Esophagus squamous epithelium (tissue), 5 donors: ENCODE data around the gene SELENOP. TPM values are rescaled to one million over a fixed set of nuclear protein-coding genes. Genes with fewer than 3 reads are reported as not detected.

Source experiments
- DNase-seq: peaks from one replicate; lab custom pipeline; 2025; lab: John Stamatoyannopoulos, UW
- H3K27ac ChIP-seq, 4 donors: fragments of 200-600 bp; sonication (generic); one replicate each; pipeline ENCODE4 v1.5.1; 2016 to 2019; ENCODE audit warnings: mild to moderate bottlenecking in 1 of 4
- H3K27me3 ChIP-seq, 4 donors: fragments of 200-600 bp; sonication (generic); 1 replicate in 3 of 4; 2 replicates in 1 of 4; pipeline versions ENCODE4 v1.5.1 to v1.6.0; 2017 to 2021; ENCODE audit warnings: antibody characterized with exemption in 1 of 4
- H3K36me3 ChIP-seq, 3 donors: fragments of 200-600 bp; sonication (generic); one replicate each; pipeline ENCODE4 v1.5.1; 2016 to 2019
- H3K4me1 ChIP-seq, 3 donors: fragments of 200-600 bp; sonication (generic); one replicate each; pipeline ENCODE4 v1.5.1; 2017 to 2019
- H3K4me3 ChIP-seq, 4 donors: fragments of 200-600 bp; sonication (generic); 1 replicate in 3 of 4; 2 replicates in 1 of 4; pipeline ENCODE4 v1.5.1; 2016 to 2019; ENCODE audit warnings: mild to moderate bottlenecking in 2 of 4, moderate library complexity in 1 of 4
- H3K9me3 ChIP-seq, 3 donors: fragments of 200-600 bp; sonication (generic); one replicate each; pipeline ENCODE4 v1.5.1; 2016 to 2019
- CTCF ChIP-seq, 6 experiments: fragments of 450-650 bp in 4 of 6; fragments of 200-600 bp in 2 of 6; sonication (generic) in 2 of 6; IDR thresholded peaks; one replicate each; pipeline ENCODE4 v1.5.1; 2016 to 2019; ENCODE audit warnings: antibody characterized with exemption in 6 of 6, mild to moderate bottlenecking in 4 of 6, moderate library complexity in 4 of 6
- POLR2A ChIP-seq, 4 donors: fragments of 450-650 bp; IDR thresholded peaks; one replicate each; pipeline ENCODE4 v1.6.1; 2017; ENCODE audit warnings: antibody characterized with exemption in 4 of 4, mild to moderate bottlenecking in 4 of 4, moderate library complexity in 3 of 4
- WGBS, 2 donors: methylation state at CpG; one replicate each; pipeline ENCODE4 v1.1.5; 2018; 5-methylcytosine and 5-hydroxymethylcytosine counted together
- intact Hi-C: fragments of 100-400 bp; cut with DNase I; formaldehyde crosslinking; loops from one replicate; pipeline ENCODE4 v1.15.0; 2022
- total RNA-seq, 4 donors: library from RNA; depleted of rRNA; stranded (reverse); fragments of >200 nt; gene quantifications; one replicate each; pipeline ENCODE4 v1.1.0, GENCODE V29; 2016
- donor health status: DM: yes; HTN: yes; CAD: no.

The SELENOP gene
- total RNA-seq, 4 donors from 2014 or later = 74.7 to 381 (median 211) TPM

- H3K4me3 ChIP-seq = peak overlapping the region in 3 of 4 donors; percentile 55 to 67 (median 58)
Measured at GRCh38 chr5:42808888-42809611, 2.6 kb downstream of the SELENOP start.

GRCh38 chr5:42807722-42808447, 3.8 kb downstream of the SELENOP start:
- Histone ChIP-seq H3K27me3 (no peaks in the 10 kb centered on the region), H3K36me3 (peaks cover 0 to 53% (median 4%) of the 10 kb centered on the region in 3 donors), H3K4me3 (peak overlapping the region in 2 of 4 donors; percentile 55 to 67), H3K27ac (peak overlapping the region in 1 of 4 donors; percentile 47), H3K4me1 (peaks cover 10 to 63% (median 17%) of the 10 kb centered on the region in 3 donors), H3K9me3 (no peaks in the 10 kb centered on the region)
- intact Hi-C loops = no loop called here
- no peak for TF ChIP-seq CTCF (IDR thresholded peaks at IDR 0.05)
- TF ChIP-seq POLR2A (IDR thresholded peaks at IDR 0.05) = no peak
- DNase-seq = no peak
- 28 to 48% methylated on average over 2 of the region's 2 CpGs for WGBS, 2 donors

More at GRCh38 chr5:42808888-42809611, 2.6 kb downstream of the SELENOP start:
- H3K36me3 ChIP-seq = peaks cover 0 to 41% (median 4%) of the 10 kb centered on the region in 3 donors
- TF ChIP-seq POLR2A (IDR thresholded peaks at IDR 0.05) = no peak
- TF ChIP-seq CTCF (IDR thresholded peaks at IDR 0.05) = no peak
- 63 to 68% methylated on average over 4 of the region's 4 CpGs for WGBS, 2 donors
- H3K27me3 ChIP-seq = no peaks in the 10 kb centered on the region
- intact Hi-C loops = no loop called here
- no peak for DNase-seq
- peaks cover 10 to 75% (median 21%) of the 10 kb centered on the region in 3 donors for H3K4me1 ChIP-seq
- no peaks in the 10 kb centered on the region for H3K9me3 ChIP-seq
- H3K27ac ChIP-seq = peak overlapping the region in 2 of 4 donors; percentile 47 to 86

GRCh38 chr5:42806701-42807262, 4.9 kb downstream of the SELENOP start:
- intact Hi-C loops = no loop called here
- no peak overlapping the region for H3K4me3 ChIP-seq
- H3K4me1 ChIP-seq = peaks cover 0 to 52% (median 9%) of the 10 kb centered on the region in 3 donors
- H3K27ac ChIP-seq = no peak overlapping the region
- TF ChIP-seq POLR2A (IDR thresholded peaks at IDR 0.05) = no peak
- no peak for TF ChIP-seq CTCF (IDR thresholded peaks at IDR 0.05)
- no peak for DNase-seq
- H3K27me3 ChIP-seq = no peaks in the 10 kb centered on the region
- H3K9me3 ChIP-seq = no peaks in the 10 kb centered on the region
- peaks cover 0 to 64% (median 4%) of the 10 kb centered on the region in 3 donors for H3K36me3 ChIP-seq
- 82 to 88% methylated on average over 3 of the region's 3 CpGs for WGBS, 2 donors

- 57 to 68% methylated on average over 2 of the region's 2 CpGs for WGBS, 2 donors
- intact Hi-C loops = no loop called here
Measured at GRCh38 chr5:42806004-42806700, 5.5 kb downstream of the SELENOP start.

More at GRCh38 chr5:42806004-42806700, 5.5 kb downstream of the SELENOP start:
- peaks cover 0 to 51% (median 9%) of the 10 kb centered on the region in 3 donors for H3K4me1 ChIP-seq
- H3K27ac ChIP-seq = no peak overlapping the region
- H3K4me3 ChIP-seq = no peak overlapping the region
- H3K27me3 ChIP-seq = no peaks in the 10 kb centered on the region
- H3K36me3 ChIP-seq = peaks cover 0 to 70% (median 6%) of the 10 kb centered on the region in 3 donors
- H3K9me3 ChIP-seq = no peaks in the 10 kb centered on the region
- TF ChIP-seq POLR2A (IDR thresholded peaks at IDR 0.05) = no peak
- no peak for TF ChIP-seq CTCF (IDR thresholded peaks at IDR 0.05)
- no peak for DNase-seq
